Thoracic aorta (tissue), 2 donors: ENCODE data around the gene RCC2. TPM values are rescaled to one million over a fixed set of nuclear protein-coding genes. Genes with fewer than 3 reads are reported as not detected.
A peak's percentile ranks its signal among the peaks of the same experiment; 100 is the strongest.

Source experiments
- ATAC-seq: fragments of 150-250 bp; one replicate; pipeline ENCODE4 v1.8.0; 2017; ENCODE audit warnings: low read depth; ENCODE audit not compliant: insufficient number of reproducible peaks, low FRiP score
- DNase-seq: peaks from one replicate; pipeline ENCODE4 v3.0.0-alpha.2; 2020; ENCODE audit warnings: low spot score
- H3K27ac ChIP-seq, 2 donors: fragments of 200-600 bp; sonication (generic); 1 replicate in 1 of 2; 2 replicates in 1 of 2; pipeline ENCODE4 v1.5.1; 2016; ENCODE audit warnings: mild to moderate bottlenecking in 2 of 2, moderate library complexity in 2 of 2
- H3K27me3 ChIP-seq: fragments of 200-600 bp; sonication (generic); replicated peaks from 2 replicates; pipeline ENCODE4 v1.6.0; 2016; ENCODE audit warnings: mild to moderate bottlenecking; ENCODE audit not compliant: insufficient read depth
- H3K36me3 ChIP-seq: fragments of 200-600 bp; sonication (generic); one replicate; pipeline ENCODE4 v1.5.1; 2016
- H3K4me1 ChIP-seq, 2 donors: fragments of 200-600 bp; sonication (generic); 1 replicate in 1 of 2; 2 replicates in 1 of 2; pipeline versions ENCODE4 v1.5.1 to v1.6.0; 2016; ENCODE audit warnings: low read depth in 2 of 2, mild to moderate bottlenecking in 1 of 2; ENCODE audit not compliant: control insufficient read depth in 1 of 2
- H3K4me3 ChIP-seq: fragments of 200-600 bp; sonication (generic); 2 replicates; pipeline ENCODE4 v1.5.1; 2016; ENCODE audit warnings: mild to moderate bottlenecking
- H3K9me3 ChIP-seq: fragments of 200-600 bp; sonication (generic); 2 replicates; pipeline ENCODE4 v1.5.1; 2016
- total RNA-seq, 2 donors: library from RNA; depleted of rRNA; stranded (reverse); fragments of >200 nt; gene quantifications; one replicate each; pipeline versions ENCODE4 v1.1.0 to v1.2.3, GENCODE V29; 2016
- TF ChIP-seq, protein P1 (sequence below): fragments of 200-600 bp; sonication (generic); IDR thresholded peaks from one replicate; pipeline ENCODE4 v1.5.1; 2019; ENCODE audit warnings: antibody characterized with exemption

Gene RCC2
- total RNA-seq, 2 donors from 2014 or later: 18.4 to 27.7 TPM

DNA sequence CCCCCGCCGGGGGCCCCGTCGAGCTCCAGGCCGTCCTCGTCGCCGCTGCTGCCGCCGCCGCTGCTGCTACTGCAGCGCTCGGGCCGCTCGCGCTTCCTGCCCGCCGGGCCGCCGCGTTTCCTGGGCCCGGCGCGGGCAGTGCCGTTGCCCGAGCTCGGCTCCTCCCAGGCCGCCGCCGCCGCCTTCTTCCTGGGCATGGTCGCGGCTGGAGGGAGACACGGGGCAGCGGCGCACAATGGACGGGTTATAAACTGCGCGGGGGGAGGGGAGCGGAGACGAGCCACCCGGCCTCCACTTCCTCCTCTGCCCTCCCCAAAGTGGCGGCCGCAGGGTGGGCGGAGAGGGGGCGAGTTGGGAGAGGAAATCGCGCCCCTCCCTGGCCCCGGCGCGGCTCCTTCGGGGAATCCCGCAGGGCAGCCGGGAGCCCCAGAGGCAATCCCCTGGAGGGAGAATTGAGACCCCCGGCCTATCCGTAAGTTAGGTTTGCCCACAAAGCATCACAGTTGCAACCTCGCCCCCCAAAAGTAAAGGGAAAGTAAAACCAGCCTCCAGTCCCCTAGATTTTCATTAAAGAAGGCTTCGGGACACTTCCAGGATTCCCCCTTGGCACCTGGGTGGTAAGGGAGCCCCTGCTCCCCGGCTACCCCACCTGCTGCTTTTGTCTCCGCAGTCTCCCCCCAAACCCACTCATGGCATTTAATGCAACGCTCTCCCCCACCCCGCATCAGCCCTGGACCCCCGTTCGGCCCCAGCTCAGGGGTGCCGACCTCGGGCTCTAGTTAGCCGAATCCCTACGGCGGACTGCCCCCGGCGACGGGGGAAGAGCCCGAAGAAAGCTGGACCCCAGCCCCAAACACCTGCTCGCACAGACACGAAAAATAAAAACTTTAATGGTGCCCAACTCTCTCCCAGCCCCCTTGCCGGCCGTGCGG lies 893 bp downstream of the RCC2 start:
- DNase-seq (peak; percentile 23), ATAC-seq (peak; percentile 10)
- peak overlapping the region; percentile 43 to 55 for H3K27ac ChIP-seq
- TF ChIP-seq, protein P1, sequence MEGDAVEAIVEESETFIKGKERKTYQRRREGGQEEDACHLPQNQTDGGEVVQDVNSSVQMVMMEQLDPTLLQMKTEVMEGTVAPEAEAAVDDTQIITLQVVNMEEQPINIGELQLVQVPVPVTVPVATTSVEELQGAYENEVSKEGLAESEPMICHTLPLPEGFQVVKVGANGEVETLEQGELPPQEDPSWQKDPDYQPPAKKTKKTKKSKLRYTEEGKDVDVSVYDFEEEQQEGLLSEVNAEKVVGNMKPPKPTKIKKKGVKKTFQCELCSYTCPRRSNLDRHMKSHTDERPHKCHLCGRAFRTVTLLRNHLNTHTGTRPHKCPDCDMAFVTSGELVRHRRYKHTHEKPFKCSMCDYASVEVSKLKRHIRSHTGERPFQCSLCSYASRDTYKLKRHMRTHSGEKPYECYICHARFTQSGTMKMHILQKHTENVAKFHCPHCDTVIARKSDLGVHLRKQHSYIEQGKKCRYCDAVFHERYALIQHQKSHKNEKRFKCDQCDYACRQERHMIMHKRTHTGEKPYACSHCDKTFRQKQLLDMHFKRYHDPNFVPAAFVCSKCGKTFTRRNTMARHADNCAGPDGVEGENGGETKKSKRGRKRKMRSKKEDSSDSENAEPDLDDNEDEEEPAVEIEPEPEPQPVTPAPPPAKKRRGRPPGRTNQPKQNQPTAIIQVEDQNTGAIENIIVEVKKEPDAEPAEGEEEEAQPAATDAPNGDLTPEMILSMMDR: no peak
- peak overlapping the region; percentile 90 for H3K4me3 ChIP-seq
- H3K4me1 ChIP-seq: peaks cover 7 to 23% of the 10 kb centered on the region in 2 donors
- no peaks in the 10 kb centered on the region for H3K27me3 ChIP-seq
- no peaks in the 10 kb centered on the region for H3K9me3 ChIP-seq
- H3K36me3 ChIP-seq: no peaks in the 10 kb centered on the region

DNA sequence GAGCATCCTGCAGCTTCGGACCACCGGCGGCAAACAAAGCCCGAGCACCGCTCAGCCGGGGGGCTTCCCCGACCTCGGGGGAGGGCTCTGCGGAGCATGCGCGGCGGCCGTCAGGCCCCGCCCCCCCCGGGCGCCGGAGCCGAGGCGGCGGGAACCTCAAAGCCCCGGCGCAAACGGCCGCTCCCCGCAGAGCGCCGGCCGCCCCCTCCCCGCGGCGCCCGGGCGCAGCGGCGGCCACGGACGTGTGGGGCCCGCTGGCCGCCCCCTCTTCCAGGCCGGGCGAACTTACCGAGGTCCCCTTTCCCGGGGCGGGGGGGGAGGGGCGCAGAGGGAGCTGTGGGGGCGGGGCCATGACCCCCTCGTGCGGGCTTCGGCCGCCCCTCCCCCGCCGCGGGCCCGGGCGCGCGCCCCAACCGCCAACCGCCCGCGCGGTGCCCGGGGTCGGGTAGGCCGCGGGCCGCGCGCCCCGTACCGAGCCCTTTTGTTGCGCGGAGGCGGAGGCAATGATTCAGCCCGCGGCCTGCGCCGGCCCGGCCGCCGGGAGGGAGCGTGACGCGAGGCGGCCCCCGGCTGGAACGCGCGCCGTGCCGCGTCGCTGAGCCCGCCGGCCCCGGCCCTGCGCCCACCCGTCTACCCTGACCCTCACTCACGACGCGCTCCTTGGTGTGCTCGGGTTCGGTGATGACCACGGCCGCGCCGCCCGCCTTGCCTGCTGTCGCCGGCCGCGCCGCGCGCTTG lies 1.7 kb downstream of the RCC2 start:
- Histone ChIP-seq H3K4me3 (peak overlapping the region; percentile 90), H3K36me3 (no peaks in the 10 kb centered on the region), H3K27ac (peak overlapping the region; percentile 43 to 55), H3K4me1 (peaks cover 7 to 23% of the 10 kb centered on the region in 2 donors), H3K27me3 (no peaks in the 10 kb centered on the region), H3K9me3 (no peaks in the 10 kb centered on the region)
- DNase-seq (no peak), ATAC-seq (peak; percentile 37)
- TF ChIP-seq, protein P1: no peak

DNA sequence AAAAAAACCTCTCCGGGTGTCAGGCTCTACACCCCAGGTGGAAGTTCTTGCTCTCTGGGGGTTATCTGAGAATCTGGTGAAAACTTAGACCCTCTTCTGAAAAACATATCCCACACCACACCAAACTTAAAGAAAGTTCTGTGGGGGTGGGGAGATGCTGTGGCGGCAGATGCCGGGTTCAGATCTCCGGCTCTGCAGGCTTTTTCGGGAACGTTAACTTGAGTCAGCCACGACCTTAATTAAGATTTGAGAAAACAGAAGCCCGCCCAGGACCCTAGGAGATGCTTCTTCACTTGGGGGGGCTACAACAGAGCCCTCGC lies 2.3 kb downstream of the RCC2 start:
- H3K4me3 ChIP-seq: peak overlapping the region; percentile 90
- TF ChIP-seq, protein P1: no peak
- peaks cover 7 to 23% of the 10 kb centered on the region in 2 donors for H3K4me1 ChIP-seq
- no peak for ATAC-seq
- no peak for DNase-seq
- H3K27ac ChIP-seq: peak overlapping the region in 1 of 2 donors; percentile 51
- no peaks in the 10 kb centered on the region for H3K36me3 ChIP-seq
- H3K9me3 ChIP-seq: no peaks in the 10 kb centered on the region
- H3K27me3 ChIP-seq: no peaks in the 10 kb centered on the region

DNA sequence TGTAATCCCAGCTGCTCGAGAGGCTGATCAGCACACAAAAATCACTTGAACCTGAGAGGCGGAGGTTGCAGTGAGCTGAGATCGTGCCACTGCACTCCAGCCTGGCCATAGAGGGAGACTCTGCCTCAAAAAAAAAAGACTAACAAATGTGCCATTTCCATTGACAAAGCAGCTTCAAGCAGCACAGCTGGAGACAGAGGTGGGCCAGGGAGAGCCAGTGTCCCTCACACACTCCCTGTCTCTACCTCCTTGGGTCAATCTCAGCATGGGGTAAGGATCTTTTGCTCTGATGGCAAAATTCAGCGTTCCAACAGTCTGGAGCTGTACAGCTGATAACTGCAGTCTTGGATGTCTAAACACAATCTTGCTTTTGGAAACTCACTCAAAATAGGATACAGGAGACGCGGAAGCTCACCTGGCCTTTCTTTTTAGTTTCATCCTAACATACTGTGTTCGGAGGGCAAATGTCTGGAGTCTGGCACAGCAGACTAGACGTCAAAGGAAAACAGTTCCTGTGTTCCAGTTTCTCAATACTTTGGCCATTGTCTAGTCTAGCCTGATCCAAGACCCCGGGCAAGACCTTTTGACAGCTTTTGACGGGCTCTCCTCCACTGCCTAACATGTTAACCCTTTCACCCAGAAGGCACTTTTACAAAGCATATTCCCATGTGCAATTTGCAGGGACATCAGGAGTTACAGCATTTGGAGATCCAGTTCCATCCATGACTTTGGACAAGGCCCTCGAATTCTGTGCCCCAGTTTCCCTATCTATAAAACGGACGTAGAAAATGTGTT lies 2.9 kb downstream of the RCC2 start:
- no peaks in the 10 kb centered on the region for H3K27me3 ChIP-seq
- H3K4me1 ChIP-seq: peaks cover 7 to 23% of the 10 kb centered on the region in 2 donors
- peak overlapping the region in 1 of 2 donors; percentile 51 for H3K27ac ChIP-seq
- H3K9me3 ChIP-seq: no peaks in the 10 kb centered on the region
- TF ChIP-seq, protein P1: no peak
- no peak for DNase-seq
- ATAC-seq: no peak
- H3K4me3 ChIP-seq: peak overlapping the region; percentile 90
- H3K36me3 ChIP-seq: no peaks in the 10 kb centered on the region
